Stimulated activated CD4-positive, alpha-beta T cell treated with anti-CD3 and anti-CD28 coated beads, TNF-alpha, amount 100 ng/mL, for 1 hour (primary cell): ENCODE results near the gene SPEM2.

Experiments used
- DNase-seq, 3 donors: peaks; one replicate each; pipeline ENCODE4 v3.0.0-alpha.2; 2020; ENCODE audit warnings: low read depth in 3 of 3, low spot score in 1 of 3

The SPEM2 gene

GRCh38 chr17:7425316-7425715, at the start of gene SPEM2:
TSS of gene SPEM2 (plus strand) at chr17:7425616. CDS start at chr17:7425689, 73 bp downstream.
- DNase-seq, result no peak

DNA sequence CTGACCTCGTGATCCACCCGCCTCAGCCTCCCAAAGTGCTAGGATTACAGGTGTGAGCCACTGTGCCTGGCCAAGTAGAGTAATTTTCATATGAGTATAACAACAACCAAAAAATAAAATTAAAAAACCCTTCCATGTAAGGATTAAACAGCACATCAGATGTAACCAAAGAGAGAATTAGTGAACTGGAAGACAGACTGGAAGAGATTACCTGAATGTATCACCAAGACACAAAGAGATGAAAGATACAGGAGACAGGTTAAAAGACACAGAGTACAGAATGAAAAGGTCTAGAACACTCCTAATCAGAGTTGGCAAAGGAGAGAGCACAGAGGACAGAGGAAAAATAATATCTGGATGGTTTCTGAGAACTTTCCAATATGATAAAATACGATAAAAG, 46.3 kb upstream of the SPEM2 start:
- no peak for DNase-seq

DNA sequence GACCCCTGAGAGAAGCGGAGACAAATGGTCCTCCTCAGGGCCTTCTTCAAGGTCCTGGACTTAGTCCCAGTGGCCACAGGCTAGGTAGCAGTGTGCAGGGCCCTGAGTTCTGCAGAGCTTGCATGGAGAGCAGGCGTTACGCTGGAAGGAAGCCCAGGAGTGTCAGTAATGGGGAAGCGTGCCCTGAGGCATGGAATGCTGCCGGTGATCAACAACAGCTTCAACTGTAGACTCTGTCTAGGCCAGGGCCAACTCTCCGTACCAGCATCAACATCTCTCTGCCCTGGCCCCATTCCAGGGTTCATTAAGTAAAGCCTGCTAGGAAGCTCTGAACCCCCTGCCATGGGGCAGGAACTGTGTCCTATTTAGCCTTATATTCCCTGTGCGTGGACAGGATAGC, 45.1 kb upstream of the SPEM2 start:
- DNase-seq, result no peak

GRCh38 chr17:7380855-7381683, 44.3 kb upstream of the SPEM2 start, which contains the start of gene TNK1:
TSS of gene TNK1 (plus strand) at chr17:7381089. CDS start at chr17:7382927, 1,838 bp downstream.
- DNase-seq, result no peak

DNA sequence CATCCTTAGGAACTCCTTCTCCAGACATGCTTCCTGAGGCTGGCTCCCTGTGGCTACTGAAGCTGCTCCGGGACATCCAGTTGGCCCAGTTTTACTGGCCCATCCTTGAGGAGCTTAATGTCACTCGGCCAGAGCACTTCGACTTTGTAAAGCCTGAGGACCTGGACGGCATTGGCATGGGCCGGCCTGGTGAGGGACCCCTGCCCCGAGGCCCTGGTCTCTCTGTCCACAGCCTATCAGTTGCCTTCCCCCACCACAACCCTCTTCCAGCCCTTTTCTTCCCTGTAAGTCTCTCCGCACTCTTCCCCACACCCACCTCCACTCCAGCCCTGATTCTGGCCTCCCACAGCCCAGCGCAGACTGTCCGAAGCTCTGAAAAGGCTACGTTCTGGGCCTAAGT, 42.5 kb upstream of the SPEM2 start:
- no peak for DNase-seq

DNA sequence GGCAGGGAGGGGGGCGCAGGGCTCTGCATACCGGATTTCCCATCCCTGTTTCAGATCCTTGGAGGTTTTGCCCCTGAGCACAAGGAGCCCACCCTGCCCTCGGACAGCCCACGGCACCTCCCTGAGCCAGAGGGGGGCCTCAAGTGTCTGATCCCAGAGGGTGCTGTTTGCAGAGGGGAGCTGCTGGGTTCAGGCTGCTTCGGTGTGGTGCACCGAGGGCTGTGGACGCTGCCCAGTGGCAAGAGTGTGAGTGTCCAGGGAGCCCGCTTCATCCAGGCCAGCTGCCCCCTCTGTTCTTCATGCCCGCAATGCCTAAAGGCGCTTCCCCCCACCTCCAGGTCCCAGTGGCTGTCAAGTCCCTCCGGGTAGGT, 42.1 kb upstream of the SPEM2 start:
- DNase-seq, result no peak

DNA sequence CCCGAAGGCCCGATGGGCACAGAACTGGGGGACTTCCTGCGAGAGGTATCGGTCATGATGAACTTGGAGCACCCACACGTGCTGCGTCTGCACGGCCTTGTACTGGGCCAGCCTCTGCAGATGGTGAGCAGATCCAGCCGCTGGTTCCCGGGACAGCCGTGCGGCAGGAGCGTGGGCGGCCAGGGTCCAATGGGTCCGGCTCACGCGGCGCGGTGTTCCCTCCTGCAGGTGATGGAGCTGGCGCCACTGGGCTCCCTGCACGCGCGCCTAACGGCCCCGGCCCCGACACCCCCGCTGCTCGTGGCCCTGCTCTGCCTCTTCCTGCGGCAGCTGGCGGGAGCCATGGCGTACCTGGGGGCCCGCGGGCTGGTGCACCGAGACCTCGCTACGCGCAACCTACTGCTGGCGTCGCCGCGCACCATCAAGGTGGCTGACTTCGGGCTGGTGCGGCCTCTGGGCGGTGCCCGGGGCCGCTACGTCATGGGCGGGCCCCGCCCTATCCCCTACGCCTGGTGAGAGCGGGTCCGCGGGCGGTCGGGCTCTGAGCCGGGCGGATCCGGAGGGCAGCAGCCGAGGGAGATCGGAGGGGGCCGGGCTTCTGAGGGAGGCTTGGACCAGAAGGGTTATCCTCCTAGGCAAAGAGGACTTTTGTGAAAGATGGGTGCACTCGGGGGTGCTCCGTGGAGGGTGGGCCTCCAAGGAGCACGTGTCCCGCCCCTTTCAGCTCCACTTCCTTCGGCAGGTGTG, 41.5 kb upstream of the SPEM2 start:
- DNase-seq, result peak; percentile 32 to 65 (median 60)

GRCh38 chr17:7384489-7385081, 40.8 kb upstream of the SPEM2 start:
- no peak for DNase-seq

- DNase-seq, result no peak
Measured at GRCh38 chr17:7388856-7389255, 36.6 kb upstream of the SPEM2 start.

- no peak for DNase-seq
Measured at GRCh38 chr17:7389924-7390910, 35.2 kb upstream of the SPEM2 start.

DNA sequence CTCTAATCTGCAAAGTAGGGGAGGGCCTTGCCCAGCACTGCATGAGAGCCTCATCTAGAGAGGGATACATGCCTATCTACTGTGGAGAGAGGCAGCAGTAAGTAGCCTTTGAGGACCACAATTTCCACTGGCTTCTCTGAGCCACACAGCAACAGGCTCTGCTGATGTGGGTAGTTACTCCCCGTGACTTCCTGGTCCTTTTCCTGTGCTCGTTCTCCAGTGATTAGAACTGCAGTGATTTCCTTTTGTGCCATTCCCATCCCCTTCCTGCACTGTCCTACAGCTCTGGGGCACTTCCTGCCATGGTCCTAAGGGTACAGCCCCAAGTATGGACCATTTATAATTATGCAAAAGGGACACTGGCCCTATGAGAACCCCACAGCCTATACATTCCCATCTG, 34.1 kb upstream of the SPEM2 start:
- no peak for DNase-seq

DNA sequence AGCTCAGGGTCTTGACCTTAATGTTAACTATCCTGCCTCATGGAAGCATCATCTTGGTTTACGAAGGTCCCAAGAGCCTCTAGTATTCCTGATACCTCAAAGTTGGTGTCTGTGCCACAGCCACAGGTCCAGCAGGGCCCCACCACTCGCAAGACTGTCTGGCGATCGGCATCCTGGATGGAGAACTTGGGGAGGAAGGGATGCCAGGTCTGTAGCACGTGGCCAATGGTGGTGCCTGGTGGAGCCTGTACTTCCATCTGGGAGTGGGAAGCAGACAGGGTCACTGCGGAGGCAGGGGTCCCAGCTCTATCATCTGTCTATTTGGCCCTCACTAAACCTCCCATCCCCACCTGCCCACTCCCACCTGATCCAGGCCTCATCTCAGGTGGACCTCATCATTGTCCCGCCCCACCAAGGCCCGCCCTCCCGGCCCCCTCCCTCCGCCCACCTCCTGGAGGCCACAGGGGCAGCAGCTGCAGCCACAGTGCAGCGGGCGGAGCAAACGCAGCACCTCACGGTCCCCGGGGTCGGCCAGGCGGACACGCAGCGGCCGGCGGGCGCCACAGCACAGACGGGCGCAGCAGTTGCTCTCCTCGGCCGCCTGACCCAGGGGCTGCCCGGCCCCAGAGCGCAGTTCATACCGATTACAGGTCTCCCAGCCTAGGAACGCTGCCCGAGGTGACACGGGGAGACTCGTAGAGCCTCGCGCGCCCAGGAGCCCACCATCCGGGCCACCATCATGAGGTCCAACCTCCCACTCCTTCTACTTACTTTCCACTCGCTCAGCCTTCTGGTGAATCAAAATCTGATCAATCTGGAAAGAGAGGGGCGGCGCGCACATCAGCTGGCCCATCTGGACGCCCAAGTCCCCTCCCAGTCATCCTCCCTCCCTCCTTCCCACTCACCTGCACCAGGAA, 32.5 kb upstream of the SPEM2 start:
- DNase-seq, result no peak

DNA sequence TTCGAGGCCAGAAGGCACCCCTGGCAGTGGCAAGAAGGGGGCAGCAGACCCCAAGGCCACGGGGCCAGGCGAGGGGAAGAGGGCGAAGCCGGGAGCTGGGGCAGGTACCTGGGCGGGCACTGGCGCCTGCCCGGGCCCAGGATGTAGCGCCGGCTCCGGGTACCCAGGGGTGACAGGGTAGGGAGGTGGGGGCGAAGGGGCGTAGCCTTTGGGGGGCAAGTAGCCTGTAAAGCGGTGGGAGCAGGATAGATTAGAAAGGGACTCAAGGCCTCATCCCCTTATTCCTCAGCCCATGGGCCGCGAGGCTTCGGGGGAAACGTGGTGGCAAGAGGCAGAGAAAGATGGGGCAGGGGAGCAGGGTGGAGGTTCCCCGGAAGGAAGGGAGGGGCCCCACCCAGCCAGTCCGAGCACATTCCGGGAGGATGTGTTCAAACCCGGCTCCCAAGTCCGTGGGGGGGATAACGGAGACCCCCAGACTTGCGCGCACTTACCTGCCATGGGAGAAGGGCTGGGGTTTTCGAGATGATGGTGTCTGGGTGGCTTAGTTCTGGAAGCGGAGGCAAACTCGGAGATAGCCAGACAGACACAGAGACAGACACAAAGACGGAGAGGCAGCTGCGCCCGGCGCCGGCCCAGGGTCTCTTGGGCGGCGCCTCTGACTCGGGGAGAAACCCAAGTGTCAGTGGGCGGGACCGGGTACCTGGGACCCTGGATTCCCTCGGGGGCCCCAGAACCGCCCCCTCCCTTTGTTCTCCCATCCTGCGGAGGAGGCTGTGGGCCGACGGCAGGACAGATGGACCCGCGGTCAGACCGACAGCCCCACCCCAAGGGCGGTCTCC, 31.6 kb upstream of the SPEM2 start:
- peak in 2 of 3 donors; percentile 31 to 38 for DNase-seq

- DNase-seq, result peak; percentile 44 to 83 (median 69)
Measured at GRCh38 chr17:7394452-7395191, 30.8 kb upstream of the SPEM2 start, which contains the start of gene PLSCR3. TSS of gene PLSCR3 (minus strand) at chr17:7394525. CDS start at chr17:7394110, 415 bp downstream.

DNA sequence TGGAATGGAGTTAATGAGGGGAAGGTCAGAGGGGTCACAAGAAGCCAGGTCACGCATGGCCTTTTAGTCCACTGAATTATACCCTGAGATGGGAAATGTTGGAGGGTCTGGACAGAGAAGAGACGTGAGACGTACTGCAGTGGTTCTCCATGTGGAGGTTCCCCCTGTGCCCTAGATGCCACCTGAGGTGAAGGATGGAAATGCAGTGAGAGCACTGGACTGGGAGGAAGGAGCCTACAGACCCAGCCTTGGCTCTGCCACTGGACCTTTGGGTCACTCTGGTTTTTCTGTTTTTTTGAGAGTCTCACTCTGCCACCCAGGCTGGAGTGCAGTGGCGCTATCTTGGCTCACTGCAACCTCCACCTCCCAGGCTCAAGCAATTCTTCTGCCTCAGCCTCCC, 29.3 kb upstream of the SPEM2 start:
- no peak for DNase-seq

DNA sequence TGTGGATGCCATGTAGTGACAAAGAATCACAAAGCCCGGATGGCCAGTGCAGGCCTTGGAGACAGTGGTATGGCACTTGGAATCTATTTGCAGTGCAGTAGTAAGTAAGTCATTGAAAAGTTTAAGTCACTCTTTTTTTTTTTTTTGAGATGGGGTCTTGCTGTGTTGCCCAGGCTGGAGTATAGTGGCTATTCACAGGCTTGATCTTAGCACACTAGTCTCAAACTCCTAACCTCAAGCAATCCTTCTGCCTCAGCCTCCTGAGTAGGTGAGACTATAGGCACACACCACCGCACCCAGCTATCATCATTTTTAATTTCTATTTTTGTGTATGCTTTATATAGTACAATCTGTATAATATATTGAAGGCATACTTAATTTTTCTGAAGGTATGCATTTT, 26.8 kb upstream of the SPEM2 start:
- DNase-seq, result no peak

DNA sequence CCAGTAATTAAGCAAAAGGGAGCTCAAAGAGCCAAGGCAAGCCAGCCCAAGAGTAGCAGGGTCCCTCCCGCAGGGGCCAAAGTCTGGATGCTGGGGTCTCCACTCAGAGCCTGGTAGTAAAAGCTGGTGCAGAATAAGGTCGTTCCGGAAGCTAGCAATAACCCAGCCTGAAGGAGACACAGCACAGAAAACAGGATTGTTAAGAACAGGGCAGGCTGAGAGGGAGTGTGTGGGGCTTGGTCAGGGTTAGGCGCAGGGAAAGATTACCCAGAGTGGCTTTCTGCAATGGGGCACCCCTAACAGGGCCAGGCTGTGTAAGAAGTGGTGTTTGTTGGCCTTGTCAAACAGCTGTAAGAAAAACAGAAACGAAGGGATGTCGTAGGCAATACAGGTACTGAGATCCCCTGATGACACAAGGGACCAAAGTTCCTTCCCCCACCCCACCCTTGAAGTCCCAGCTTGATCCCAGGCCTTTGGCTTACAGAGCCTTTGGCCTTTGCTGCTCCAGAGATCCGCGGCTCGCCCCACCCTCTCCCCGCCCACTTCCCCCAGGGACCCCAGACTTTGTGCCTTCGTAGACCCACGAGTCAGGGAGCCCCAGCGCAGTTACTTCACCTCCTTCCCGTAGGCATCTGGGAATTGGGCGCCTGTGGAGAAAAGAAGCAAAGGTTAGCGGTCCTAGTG, 22.2 kb upstream of the SPEM2 start:
- DNase-seq, result no peak

DNA sequence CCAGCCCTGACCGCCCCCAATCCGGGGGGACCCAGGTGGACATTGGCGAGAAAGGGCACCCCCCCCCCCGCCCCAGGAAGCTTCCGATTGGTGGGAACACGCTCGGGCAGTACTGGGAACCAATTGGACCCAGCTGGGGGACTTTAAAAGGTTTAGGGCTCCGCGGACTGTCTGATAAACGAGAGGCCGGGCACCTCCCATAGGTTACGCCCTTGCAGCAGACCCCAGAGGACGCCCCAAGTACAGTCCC, 21.8 kb upstream of the SPEM2 start:
- DNase-seq, result no peak
